IPS-20b (cell line): ENCODE measurements around the gene INPP5K.

Source experiments
- H3K27ac ChIP-seq: one replicate; pipeline ENCODE4 v1.5.1; 2013; ENCODE audit warnings: low read length
- H3K27me3 ChIP-seq: 2 replicates; pipeline ENCODE4 v1.6.1; 2013; ENCODE audit warnings: mild to moderate bottlenecking, low read length, inconsistent platforms; ENCODE audit not compliant: insufficient read depth
- H3K36me3 ChIP-seq: 2 replicates; pipeline ENCODE4 v1.6.1; 2013; ENCODE audit warnings: low read depth, mild to moderate bottlenecking, inconsistent platforms, low read length, moderate library complexity; ENCODE audit not compliant: insufficient read depth
- H3K4me1 ChIP-seq: 2 replicates; pipeline ENCODE4 v1.6.1; 2013; ENCODE audit warnings: mild to moderate bottlenecking, control low read depth, inconsistent platforms, low read length, moderate library complexity; ENCODE audit not compliant: insufficient read depth
- H3K4me3 ChIP-seq: 2 replicates; pipeline ENCODE4 v1.5.1; 2013; ENCODE audit warnings: mild to moderate bottlenecking, low read length, inconsistent platforms
- H3K9ac ChIP-seq: 2 replicates; pipeline ENCODE4 v1.6.1; 2013; ENCODE audit warnings: low read depth, mild to moderate bottlenecking, inconsistent platforms, low read length, moderate library complexity
- H3K9me3 ChIP-seq: 2 replicates; pipeline ENCODE4 v1.6.1; 2013; ENCODE audit warnings: mild to moderate bottlenecking, low read depth, low read length, inconsistent platforms; ENCODE audit not compliant: insufficient read depth

INPP5K gene

DNA sequence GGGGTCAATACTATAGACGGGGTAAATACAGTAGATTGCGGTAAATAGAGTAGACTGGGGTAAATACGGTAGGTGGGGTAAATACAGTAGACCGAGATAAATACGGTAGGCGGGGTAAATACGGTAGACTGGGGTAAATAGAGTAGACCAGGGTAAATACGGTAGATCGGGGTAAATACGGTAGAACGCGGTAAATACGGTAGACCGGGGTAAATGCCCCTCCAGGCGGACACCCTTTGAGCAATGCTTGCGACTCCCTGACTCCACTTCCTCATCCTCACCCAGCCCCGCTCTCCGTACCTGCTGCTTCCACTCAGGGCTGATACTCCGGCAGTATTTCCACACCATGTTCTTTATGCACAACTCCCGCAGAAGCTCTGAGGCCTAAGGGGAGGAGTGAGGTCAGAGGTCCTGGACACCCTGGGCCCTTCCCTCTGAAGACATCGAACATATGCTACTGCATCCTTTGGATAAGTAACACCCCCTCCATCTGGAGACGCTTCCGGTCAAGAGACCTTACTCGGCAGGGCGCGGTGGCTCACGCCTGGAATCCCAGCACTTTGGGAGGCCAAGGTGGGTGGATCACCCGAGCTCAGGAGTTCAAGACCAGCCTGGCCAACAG, 47.1 kb downstream of the INPP5K start:
- H3K9me3 ChIP-seq: no peaks in the 10 kb centered on the region
- H3K27me3 ChIP-seq: no peaks in the 10 kb centered on the region
- H3K4me1 ChIP-seq: no peaks in the 10 kb centered on the region
- no peak overlapping the region for H3K27ac ChIP-seq
- H3K9ac ChIP-seq: no peak overlapping the region
- no peak overlapping the region for H3K4me3 ChIP-seq
- peaks cover 25% of the 10 kb centered on the region for H3K36me3 ChIP-seq

DNA sequence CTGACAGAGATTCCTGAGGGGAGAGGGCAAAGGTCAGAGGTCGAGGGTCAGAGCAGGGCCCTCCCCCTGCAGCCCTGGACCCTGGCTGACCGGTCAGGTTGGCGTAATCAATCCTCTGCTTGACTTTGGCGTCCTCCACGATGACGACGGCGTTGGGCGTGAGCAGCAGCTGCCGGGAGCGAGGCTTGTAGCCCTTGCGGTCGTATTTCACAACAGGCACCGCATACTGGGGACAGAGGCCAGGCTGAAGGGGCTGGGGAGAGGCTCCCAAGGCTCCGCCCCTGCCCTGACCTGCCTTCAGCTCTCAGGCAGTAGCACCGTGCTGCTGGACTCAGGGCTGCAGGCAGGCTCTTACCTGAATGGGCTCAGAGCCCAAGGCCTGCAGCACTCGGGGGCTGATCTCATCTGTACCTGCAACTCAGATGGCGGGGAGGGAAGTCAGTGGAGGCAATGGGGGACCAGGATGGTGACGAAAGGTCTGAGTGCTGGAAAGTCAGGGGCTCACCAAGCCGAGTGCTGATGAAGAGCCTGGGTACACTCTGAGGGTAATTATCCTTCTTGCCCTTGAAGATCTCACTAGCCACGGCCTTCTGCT, 48.4 kb downstream of the INPP5K start:
- H3K27ac ChIP-seq: no peak overlapping the region
- H3K27me3 ChIP-seq: no peaks in the 10 kb centered on the region
- no peak overlapping the region for H3K9ac ChIP-seq
- no peaks in the 10 kb centered on the region for H3K9me3 ChIP-seq
- H3K36me3 ChIP-seq: peaks cover 25% of the 10 kb centered on the region
- H3K4me1 ChIP-seq: no peaks in the 10 kb centered on the region
- H3K4me3 ChIP-seq: no peak overlapping the region

DNA sequence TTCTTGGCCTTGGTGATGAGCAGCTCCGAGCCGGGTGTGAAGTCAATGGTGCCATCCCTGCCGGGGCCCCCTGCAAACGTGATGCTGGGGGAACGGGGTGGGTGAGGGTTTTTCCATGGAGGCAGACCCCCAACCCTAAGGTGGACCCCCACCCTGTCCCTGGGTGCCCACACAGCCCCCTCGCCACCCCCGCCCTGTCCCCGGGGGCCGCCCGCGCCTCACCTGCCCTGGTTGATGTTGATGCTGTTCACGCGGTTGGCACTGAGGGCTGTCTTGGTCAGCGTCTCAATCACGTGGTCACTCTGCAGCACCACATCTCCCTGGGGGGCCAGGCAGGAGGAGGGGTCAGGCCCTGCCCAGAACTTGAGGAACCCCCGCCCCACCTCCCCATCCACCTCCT, 49.2 kb downstream of the INPP5K start:
- Histone ChIP-seq H3K9me3 (no peaks in the 10 kb centered on the region), H3K9ac (no peak overlapping the region), H3K27me3 (no peaks in the 10 kb centered on the region), H3K4me3 (no peak overlapping the region), H3K27ac (no peak overlapping the region), H3K36me3 (peaks cover 25% of the 10 kb centered on the region), H3K4me1 (no peaks in the 10 kb centered on the region)

DNA sequence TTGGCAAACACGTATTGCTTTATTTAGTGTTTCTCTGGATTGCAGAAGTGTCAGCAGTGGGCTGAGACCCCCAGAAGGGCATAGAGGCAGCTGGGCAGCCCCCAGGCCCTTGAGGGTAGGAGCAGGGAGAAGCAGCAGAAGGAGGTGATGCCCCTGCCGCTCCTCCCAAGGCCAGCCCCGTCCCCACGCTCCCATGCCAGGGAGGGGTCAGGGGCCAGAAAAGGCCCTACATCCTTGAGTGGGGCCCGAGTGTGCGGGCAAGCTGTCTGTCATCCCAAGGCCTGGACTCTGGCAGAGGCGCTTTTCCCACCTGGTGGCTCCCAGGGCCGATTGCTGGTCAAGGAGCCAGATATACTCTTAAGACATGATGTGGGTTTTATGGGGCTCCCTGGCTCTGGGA, 52.2 kb downstream of the INPP5K start:
- Histone ChIP-seq H3K4me1 (no peaks in the 10 kb centered on the region), H3K4me3 (no peak overlapping the region), H3K9ac (no peak overlapping the region), H3K36me3 (peaks cover 17% of the 10 kb centered on the region), H3K9me3 (no peaks in the 10 kb centered on the region), H3K27me3 (no peaks in the 10 kb centered on the region), H3K27ac (no peak overlapping the region)

DNA sequence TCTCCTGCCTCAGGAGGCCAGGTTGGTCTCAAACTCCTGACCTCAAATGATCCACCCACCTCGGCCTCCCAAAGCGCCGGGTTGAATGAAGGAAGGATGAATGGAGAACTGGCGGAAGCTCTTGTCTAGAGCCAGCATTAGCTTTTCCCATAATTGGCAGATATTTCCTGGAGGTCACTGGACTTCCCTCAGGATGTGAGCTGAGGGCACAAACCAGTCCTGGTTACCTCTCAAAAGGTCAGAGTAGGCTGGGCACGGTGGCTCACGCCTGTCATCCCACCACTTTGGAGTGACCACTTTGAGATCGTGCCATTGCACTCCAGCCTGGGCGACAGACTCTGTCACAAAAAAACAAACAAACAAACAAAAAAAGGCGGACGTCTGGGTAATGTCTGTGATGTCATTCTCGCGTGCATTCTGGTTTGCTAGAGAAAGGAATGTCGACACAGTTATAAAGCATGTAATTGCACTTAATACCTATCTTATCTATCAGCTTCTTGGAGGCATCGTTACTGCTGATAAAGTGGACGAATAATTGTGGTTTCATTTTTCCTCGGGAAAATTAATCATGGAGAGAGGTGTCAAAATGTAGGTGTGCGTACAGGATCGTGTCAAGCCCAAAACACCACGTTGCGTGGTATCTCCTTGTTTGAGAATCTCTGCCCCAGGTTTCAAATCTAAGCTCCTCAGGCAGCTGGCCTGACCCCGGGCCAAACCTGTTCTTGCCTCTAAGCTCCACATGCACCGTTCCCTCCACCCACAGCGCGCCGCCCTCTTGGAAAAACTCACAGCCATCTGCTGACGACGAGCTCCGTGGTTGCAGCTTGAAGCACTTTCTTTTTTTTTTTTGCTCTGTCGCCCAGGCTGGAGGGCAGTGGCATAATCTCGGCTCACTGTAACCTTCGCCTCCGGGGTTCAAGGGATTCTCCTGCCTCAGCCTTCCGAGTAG, 54.0 kb downstream of the INPP5K start:
- Histone ChIP-seq H3K27ac (no peak overlapping the region), H3K9me3 (no peaks in the 10 kb centered on the region), H3K4me1 (no peaks in the 10 kb centered on the region), H3K27me3 (no peaks in the 10 kb centered on the region), H3K9ac (no peak overlapping the region), H3K4me3 (no peak overlapping the region), H3K36me3 (peaks cover 3% of the 10 kb centered on the region; the same call in 1 of the 2 replicates)

DNA sequence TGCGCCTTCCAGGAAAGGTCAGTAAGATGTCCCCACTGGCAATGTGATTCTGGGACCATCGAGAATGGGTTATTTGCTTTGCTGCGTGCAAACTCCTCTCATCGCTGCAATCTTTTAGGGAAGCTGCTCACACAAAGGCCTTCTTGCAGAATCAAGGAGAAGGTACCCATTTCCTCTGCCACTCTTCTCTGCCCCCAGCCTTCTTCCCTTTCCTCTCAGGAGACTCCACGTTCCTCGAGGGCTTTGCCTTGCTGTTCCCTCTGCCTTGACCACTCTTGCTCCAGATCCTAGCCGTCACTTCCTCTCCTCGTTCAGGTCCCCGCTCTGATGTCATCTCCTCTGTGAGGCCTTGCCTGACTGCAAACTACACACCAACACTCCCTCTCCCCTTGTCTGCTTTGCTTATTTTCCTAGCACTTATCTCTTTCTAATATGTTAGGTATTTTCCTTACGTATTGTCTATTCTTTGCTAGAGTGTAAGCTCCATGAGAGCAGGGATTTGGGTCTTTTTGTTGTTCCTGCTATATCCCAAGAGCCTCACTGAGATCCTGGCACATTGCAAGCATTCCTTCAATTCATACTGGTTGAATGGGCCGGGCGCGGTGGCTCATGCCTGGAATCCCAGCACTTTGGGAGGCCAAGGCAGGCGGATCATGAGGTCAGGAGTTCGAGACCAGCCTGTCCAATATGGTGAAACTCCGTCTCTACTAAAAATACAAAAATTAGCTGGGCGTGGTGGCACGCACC, 55.0 kb downstream of the INPP5K start:
- Histone ChIP-seq H3K27ac (no peak overlapping the region), H3K9me3 (no peaks in the 10 kb centered on the region), H3K27me3 (no peaks in the 10 kb centered on the region; the same call in 1 of the 2 replicates), H3K36me3 (peaks cover 3% of the 10 kb centered on the region; the same call in 1 of the 2 replicates), H3K9ac (no peak overlapping the region), H3K4me3 (no peak overlapping the region), H3K4me1 (no peaks in the 10 kb centered on the region)

DNA sequence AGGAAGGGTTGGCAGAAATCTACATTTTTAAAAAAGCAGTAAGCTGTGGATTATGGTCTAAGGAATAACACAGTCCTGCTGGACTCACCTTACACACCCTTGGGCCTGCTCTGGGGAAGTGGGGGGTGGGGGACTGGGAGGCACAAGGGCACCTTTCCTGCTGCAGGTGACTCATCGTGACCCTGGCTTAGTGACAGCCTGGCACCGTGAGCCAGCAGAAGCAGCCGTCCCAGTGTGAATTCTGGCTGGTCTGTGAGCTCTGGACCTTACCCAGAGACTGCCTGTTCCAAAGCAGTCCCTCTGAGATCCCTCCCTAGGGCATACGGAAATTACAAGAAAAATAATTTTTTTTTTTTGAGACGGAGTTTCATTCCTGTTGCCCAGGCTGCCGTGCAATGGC, 56.2 kb downstream of the INPP5K start:
- H3K9ac ChIP-seq: no peak overlapping the region
- H3K27me3 ChIP-seq: no peaks in the 10 kb centered on the region; the same call in 1 of the 2 replicates
- 0 out of 2 replicates have a peak, but pooled peaks cover 3% of the 10 kb centered on the region for H3K36me3 ChIP-seq
- H3K4me1 ChIP-seq: no peaks in the 10 kb centered on the region
- H3K9me3 ChIP-seq: no peaks in the 10 kb centered on the region
- no peak overlapping the region for H3K27ac ChIP-seq
- no peak overlapping the region for H3K4me3 ChIP-seq

DNA sequence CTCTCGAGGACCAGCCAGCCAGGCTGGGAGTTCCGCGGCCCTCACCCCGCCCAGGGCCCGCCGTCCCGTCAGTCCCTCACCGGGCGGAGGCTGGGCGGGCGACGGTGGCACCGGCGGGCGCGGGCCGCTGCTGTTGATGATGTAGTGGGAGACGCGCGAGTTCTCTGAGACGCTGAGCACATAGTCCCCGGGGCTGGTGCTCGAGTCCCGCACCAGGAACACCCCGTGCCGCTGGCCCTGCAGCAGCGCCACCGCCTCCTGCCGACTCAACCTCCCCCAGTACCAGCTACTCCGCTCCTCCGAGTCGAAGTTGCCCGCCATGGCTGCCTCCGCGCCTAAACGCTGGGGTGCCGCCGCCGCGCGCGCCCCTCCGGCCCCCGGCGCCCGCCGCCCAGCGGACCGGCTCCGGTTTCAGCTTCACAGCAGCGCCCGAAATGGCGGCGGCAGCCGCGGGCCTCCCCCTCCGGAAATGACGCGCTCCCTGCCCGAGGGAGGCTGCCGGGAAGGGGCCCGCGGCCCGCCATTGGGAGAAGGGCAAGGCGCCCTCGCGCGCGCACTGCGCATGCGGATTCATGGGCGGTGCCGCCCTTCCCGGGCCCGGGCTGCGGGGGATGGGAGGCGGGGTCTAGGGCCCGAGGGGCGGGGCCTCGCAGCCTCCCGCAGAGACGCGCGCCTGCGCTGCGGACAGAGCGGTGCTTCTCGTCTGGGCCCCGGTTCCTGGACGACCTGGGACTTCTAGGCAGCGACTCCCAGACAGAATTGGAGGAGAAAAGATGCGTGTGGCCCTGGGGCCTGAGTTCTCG, 60.4 kb downstream of the INPP5K start, which contains the start of gene CRK:
Gene CRK, minus strand, starts transcription at position 436 of the 803 bp plus-strand sequence. Its CDS starts 115 bp downstream, at position 321.
- H3K9me3 ChIP-seq: no peaks in the 10 kb centered on the region
- H3K4me1 ChIP-seq: peaks cover 5% of the 10 kb centered on the region; the same call in 1 of the 2 replicates
- no peaks in the 10 kb centered on the region; the same call in 1 of the 2 replicates for H3K27me3 ChIP-seq
- peak within 1 kb of the TSS; percentile 78 for H3K4me3 ChIP-seq
- H3K9ac ChIP-seq: peak within 1 kb of the TSS; percentile 93
- peaks cover 15% of the 10 kb centered on the region for H3K36me3 ChIP-seq
- H3K27ac ChIP-seq: peak within 1 kb of the TSS; percentile 65

DNA sequence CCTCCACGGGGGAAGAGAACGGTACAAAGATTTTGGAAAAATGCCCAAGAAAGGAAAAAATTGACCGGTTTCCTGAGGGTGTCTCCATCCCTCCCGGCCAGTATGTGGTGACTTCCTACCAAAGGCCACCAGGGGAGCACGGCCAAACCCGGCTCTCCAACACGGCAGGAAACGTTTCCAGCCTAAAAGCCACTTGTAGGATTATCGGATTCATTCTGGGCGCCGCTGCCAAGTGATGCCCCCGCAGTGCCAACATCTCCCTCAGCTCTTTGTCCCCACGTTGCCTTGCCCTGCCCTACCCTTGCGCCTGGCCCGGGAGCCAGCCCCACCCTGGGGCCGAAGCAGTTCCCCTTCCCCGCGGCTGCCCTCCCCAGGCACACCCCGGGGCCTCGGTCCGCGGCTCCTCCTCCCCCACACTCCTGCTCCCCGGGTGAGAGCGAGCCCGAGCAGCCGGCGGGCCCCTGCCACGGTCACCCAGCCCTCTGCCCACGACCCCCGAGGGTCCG, 61.1 kb downstream of the INPP5K start:
- H3K9me3 ChIP-seq: no peaks in the 10 kb centered on the region
- peak overlapping the region; percentile 93 for H3K9ac ChIP-seq
- H3K4me1 ChIP-seq: peaks cover 5% of the 10 kb centered on the region; the same call in 1 of the 2 replicates

DNA sequence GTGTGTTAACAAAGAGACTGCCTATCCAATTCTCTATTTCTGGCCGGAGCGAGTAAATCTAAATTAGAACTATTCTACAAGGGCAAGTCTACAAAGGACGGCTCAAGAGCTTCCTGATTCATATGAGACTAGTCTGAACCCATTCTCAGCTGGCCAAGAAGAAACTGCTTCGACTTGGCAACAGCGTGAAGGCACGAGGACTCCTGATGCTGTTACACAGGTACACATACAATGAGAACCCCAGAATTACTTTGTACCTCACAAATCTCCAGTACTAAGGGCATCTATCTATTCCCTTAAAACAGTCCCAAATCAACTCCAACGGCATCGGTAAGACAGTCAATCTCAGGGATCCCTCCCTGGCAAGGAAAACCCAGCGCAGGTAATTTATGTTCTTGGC, 61.9 kb downstream of the INPP5K start:
- H3K27ac ChIP-seq: peak overlapping the region; percentile 17
- H3K9me3 ChIP-seq: no peaks in the 10 kb centered on the region
- no peaks in the 10 kb centered on the region; the same call in 1 of the 2 replicates for H3K27me3 ChIP-seq

More for the DNA sequence above, 61.1 kb downstream of the INPP5K start:
- Histone ChIP-seq H3K27ac (peak overlapping the region; percentile 65), H3K4me3 (peak overlapping the region; percentile 78), H3K27me3 (no peaks in the 10 kb centered on the region; the same call in 1 of the 2 replicates), H3K36me3 (peaks cover 15% of the 10 kb centered on the region)

More for the DNA sequence above, 61.9 kb downstream of the INPP5K start:
- Histone ChIP-seq H3K4me1 (peaks cover 5% of the 10 kb centered on the region; the same call in 1 of the 2 replicates), H3K4me3 (peak overlapping the region; percentile 78), H3K9ac (peak overlapping the region; percentile 93), H3K36me3 (peaks cover 15% of the 10 kb centered on the region)
